ENCODE data around the gene TTC12. TPM values are rescaled to one million over a fixed set of nuclear protein-coding genes. Genes with fewer than 3 reads are reported as not detected.

The TTC12 gene
- total and polyA plus RNA-seq, 8 donors: 12.4 to 42.4 (median 31.4) TPM

DNA sequence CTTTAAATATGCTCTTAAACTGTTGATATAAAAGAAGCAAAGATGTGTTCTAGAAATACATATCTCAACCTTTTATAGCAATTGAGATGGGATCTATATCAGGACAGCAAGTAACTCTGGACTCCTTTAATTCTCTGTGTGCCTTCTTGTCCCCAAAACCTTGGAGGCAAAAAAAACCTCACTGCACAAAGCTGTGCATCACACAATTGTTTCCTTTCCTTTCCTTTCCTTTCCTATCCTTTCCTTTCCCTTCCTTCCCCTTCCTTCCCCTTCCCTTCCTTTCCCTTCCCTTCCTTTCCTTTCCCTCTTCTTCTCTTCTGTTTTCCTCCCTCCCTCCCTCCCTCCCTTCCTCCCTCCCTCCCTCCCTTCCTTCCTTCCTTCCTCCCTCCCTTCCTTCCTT lies 9.5 kb upstream of the TTC12 start:
- no peak overlapping the region for H3K27ac ChIP-seq
- TF ChIP-seq CTCF (IDR thresholded peaks at IDR 0.05): no peak
- H3K36me3 ChIP-seq: no peaks in the 10 kb centered on the region
- no peak overlapping the region for H3K4me3 ChIP-seq
- H3K27me3 ChIP-seq: peaks cover 0 to 4% of the 10 kb centered on the region in 2 donors
- H3K4me1 ChIP-seq: no peaks in the 10 kb centered on the region
- H3K9me3 ChIP-seq: no peaks in the 10 kb centered on the region
- intact Hi-C loops (cut with DNase I): loop anchor here in 1 of 2 donors (5.0 to 10.0 kb wide), 3 partner anchors 227 to 492 kb away; no protein-coding TSS in a partner anchor
- no peak for DNase-seq
- ATAC-seq: no peak

DNA sequence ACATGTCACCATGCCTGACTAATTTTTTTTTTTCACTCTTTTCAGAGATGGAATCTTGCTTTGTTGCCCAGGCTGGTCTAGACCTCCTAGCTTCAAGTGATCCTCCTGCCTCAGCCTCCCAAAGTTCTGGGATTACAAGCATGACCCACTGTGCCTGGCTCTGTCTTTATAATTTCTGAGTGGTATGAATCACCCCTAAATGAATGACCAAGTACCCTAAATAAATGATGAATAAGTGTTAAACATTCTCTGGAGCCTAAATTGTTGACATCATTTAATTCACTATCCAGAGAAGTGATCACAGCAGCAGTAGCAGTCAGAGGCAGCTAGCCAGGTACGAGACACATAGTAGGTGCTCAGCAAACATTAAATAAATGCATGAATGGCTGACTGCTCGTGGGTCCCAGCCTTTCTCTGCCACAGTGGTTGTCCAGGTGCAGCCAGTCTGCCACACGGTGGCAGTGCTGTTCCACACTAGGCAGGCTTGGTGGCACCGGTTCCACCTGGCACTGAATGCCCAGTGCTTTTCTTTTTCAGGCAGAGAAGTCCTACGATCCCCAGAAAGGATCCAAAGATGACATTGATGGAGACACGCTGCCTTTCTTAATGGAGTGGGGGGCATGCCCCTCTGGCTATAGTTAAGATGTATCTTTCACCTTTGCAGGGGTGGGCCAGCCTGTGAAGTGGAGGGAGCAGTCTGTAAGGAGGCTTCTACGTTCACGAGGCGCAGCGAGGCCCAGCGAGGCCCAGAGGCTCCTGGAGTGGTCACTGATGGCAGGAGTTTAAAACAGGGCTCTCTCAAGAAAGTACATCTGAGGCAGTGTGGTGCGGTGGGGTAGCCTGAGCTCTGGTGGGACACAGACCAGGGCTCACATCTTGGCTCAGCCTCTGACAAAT lies 8.7 kb upstream of the TTC12 start:
- ATAC-seq (peak; percentile 100), DNase-seq (peak; percentile 44 to 89 (median 74))
- intact Hi-C loops (cut with DNase I): loop anchor here in 1 of 2 donors (5.0 to 10.0 kb wide), 3 partner anchors 227 to 492 kb away; no protein-coding TSS in a partner anchor

DNA sequence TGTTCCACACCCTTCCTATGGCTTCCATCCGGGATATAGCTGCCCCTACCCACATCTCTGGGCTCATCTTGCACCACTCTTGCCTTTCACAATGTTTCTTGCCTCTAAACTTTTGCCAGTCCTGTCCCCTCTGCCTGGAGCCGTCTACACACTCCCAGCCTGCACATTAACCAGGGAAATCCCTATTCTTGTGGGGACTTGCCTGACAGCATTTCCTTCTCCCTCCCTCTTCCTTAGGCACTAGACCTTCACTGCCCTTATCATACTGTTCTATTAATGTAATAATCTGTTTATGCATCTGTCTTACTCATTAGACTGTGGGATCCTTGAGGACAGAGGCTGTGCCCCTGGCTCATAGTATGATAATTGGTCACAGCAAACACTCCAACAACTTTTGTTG lies 5.8 kb upstream of the TTC12 start:
- Histone ChIP-seq H3K27me3 (no peaks in the 10 kb centered on the region), H3K36me3 (no peaks in the 10 kb centered on the region), H3K9me3 (no peaks in the 10 kb centered on the region), H3K4me1 (peaks cover 0 to under 1% of the 10 kb centered on the region in 2 donors), H3K4me3 (no peak overlapping the region), H3K27ac (no peak overlapping the region)
- DNase-seq (no peak), ATAC-seq (no peak)
- no peak for TF ChIP-seq CTCF (IDR thresholded peaks at IDR 0.05)
- intact Hi-C loops (cut with DNase I): loop anchor here in 1 of 2 donors (5.0 to 10.0 kb wide), 3 partner anchors 224 to 489 kb away; no protein-coding TSS in a partner anchor

More for the DNA sequence above, 8.7 kb upstream of the TTC12 start:
- Histone ChIP-seq H3K4me1 (no peaks in the 10 kb centered on the region), H3K27ac (no peak overlapping the region), H3K4me3 (no peak overlapping the region), H3K9me3 (no peaks in the 10 kb centered on the region), H3K27me3 (no peaks in the 10 kb centered on the region), H3K36me3 (no peaks in the 10 kb centered on the region)
- peak; percentile 83 to 86 for TF ChIP-seq CTCF (IDR thresholded peaks at IDR 0.05)

GRCh38 chr11:113311536-113311935 lies 2.8 kb upstream of the TTC12 start:
- Histone ChIP-seq H3K4me3 (no peak overlapping the region), H3K27ac (no peak overlapping the region), H3K27me3 (no peaks in the 10 kb centered on the region), H3K4me1 (peaks cover 0 to 15% of the 10 kb centered on the region in 2 donors), H3K9me3 (no peaks in the 10 kb centered on the region), H3K36me3 (no peaks in the 10 kb centered on the region)
- no peak for TF ChIP-seq CTCF (IDR thresholded peaks at IDR 0.05)
- DNase-seq: no peak
- ATAC-seq: no peak
- intact Hi-C loops (cut with DNase I): no loop called here

DNA sequence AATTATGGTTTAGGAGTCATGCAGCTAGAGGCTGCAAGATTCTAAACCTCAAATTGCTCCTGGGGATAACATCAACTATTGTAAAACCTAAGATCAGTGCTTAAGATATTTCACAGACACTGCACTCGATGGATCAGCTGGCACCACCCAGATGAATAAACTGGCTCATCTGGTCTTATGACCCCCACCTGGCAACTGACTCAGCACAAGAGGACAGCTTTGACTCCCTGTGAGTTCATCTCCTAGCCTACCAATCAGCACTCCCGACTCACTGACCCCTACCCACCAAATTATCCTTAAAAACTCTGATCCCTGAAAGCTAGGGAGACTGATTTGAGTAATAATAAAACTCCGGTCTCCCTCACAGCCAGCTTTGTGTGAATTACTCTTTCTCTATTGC lies 782 bp upstream of the TTC12 start:
- DNase-seq (no peak), ATAC-seq (no peak)
- H3K27ac ChIP-seq: no peak overlapping the region
- intact Hi-C loops (cut with DNase I): no loop called here
- no peaks in the 10 kb centered on the region for H3K27me3 ChIP-seq
- no peaks in the 10 kb centered on the region for H3K36me3 ChIP-seq
- H3K4me3 ChIP-seq: no peak overlapping the region
- TF ChIP-seq CTCF (IDR thresholded peaks at IDR 0.05): no peak
- no peaks in the 10 kb centered on the region for H3K9me3 ChIP-seq
- peaks cover 0 to 15% of the 10 kb centered on the region in 2 donors for H3K4me1 ChIP-seq

Measured in left lung (tissue), 10 donors.